HCT116 (cell line): ENCODE results near the gene GAB2. TPM values are rescaled to one million over a fixed set of nuclear protein-coding genes. Genes with fewer than 3 reads are reported as not detected.

Source experiments
- ATAC-seq: fragments of 200-7000 bp; cut with Tn5 transposase; 2 replicates; pipeline ENCODE4 v1.9.1; 2020; ENCODE audit warnings: mild to moderate bottlenecking, moderate library complexity
- BruUV-seq: library from RNA; stranded (reverse); fragments of 400-500 nt; replicated peaks from 2 replicates; lab custom pipeline; 2021; lab: Mats Ljungman, UMichigan
- CTCF ChIA-PET: fragments of 300-600 bp; sonication (Branson Sonifier 250); formaldehyde crosslinking; loops from one replicate; lab custom pipeline; 2021; ENCODE audit warnings: antibody characterized with exemption; lab: Charles Lee
- POLR2A ChIA-PET: fragments of 300-600, 350-600 bp; sonication (Branson Sonifier 250); formaldehyde crosslinking; loops from one replicate; lab custom pipeline; 2021; ENCODE audit warnings: antibody characterized with exemption; lab: Charles Lee
- RAD21 ChIA-PET, 2 experiments: fragments of 300-600 bp; sonication (Branson Sonifier 250); formaldehyde crosslinking; loops; one replicate each; lab custom pipeline; 2023; ENCODE audit warnings: low total read pairs in 2 of 2; ENCODE audit not compliant: uncharacterized antibody in 2 of 2, unreplicated experiment in 2 of 2, low non-redundant PET in 1 of 2; lab: Charles Lee
- DNase-seq: peaks from one replicate; pipeline ENCODE4 v3.0.0-alpha.2; 2010; ENCODE audit warnings: low read depth, low spot score
- H2AFZ ChIP-seq: fragments of 200-600 bp; shearing (Covaris generic), sonication (generic); 2 replicates; pipeline ENCODE4 v1.6.1; 2017; ENCODE audit warnings: low read depth, mixed run types, mixed read lengths, antibody characterized with exemption, low read length; ENCODE audit not compliant: poor library complexity, severe bottlenecking
- H3K27ac ChIP-seq: 2 replicates; pipeline ENCODE4 v1.5.1; 2012; ENCODE audit warnings: low read depth, low read length
- H3K27me3 ChIP-seq: fragments of 200-600 bp; sonication (generic); 2 replicates; pipeline ENCODE4 v1.6.1; 2016; ENCODE audit warnings: mixed run types, low read length, mixed read lengths; ENCODE audit not compliant: insufficient read depth
- H3K36me3 ChIP-seq, 2 experiments: fragments of 200-500 bp in 1 of 2; fragments of 200-600 bp in 1 of 2; sonication (Bioruptor generic) in 1 of 2; sonication (generic) in 1 of 2; 2 replicates each; pipeline versions ENCODE4 v1.5.1 to v1.6.1; 2014 to 2016; ENCODE audit warnings: low read length in 2 of 2, inconsistent platforms in 1 of 2, mixed read lengths in 1 of 2, mixed run types in 1 of 2; ENCODE audit not compliant: insufficient read depth in 2 of 2, control insufficient read depth in 1 of 2
- H3K4me1 ChIP-seq, 2 experiments: fragments of 200-600 bp in 1 of 2; sonication (generic) in 1 of 2; 2 replicates each; pipeline versions ENCODE4 v1.5.1 to v1.6.1; 2012 to 2017; ENCODE audit warnings: low read length in 2 of 2, inconsistent platforms in 1 of 2, mild to moderate bottlenecking in 1 of 2, mixed read lengths in 1 of 2, mixed run types in 1 of 2, moderate library complexity in 1 of 2; ENCODE audit not compliant: insufficient read depth in 2 of 2, control insufficient read depth in 1 of 2
- H3K4me2 ChIP-seq: fragments of 200-600 bp; sonication (generic); 2 replicates; pipeline ENCODE4 v1.6.1; 2017; ENCODE audit warnings: mixed run types, low read length, mixed read lengths
- H3K4me3 ChIP-seq, 2 experiments: fragments of 200-600 bp in 1 of 2; sonication (generic) in 1 of 2; replicated peaks in 1 of 2; 2 replicates each; pipeline ENCODE4 v1.5.1; 2011 to 2016; ENCODE audit warnings: low read length in 2 of 2, control low read depth in 1 of 2, low read depth in 1 of 2, mild to moderate bottlenecking in 1 of 2, mixed read lengths in 1 of 2, mixed run types in 1 of 2
- H3K79me2 ChIP-seq: fragments of 200-600 bp; sonication (generic); 2 replicates; pipeline ENCODE4 v1.6.1; 2017; ENCODE audit warnings: mild to moderate bottlenecking, mixed run types, low read length, moderate library complexity, mixed read lengths; ENCODE audit not compliant: insufficient read depth
- H3K9ac ChIP-seq: fragments of 200-600 bp; sonication (generic); 2 replicates; pipeline ENCODE4 v1.6.1; 2016; ENCODE audit warnings: low read length, mixed read lengths
- H3K9me2 ChIP-seq: fragments of 200-600 bp; sonication (generic), shearing (Covaris generic); 2 replicates; pipeline ENCODE4 v1.6.1; 2017; ENCODE audit warnings: mixed run types, mild to moderate bottlenecking, moderate library complexity; ENCODE audit not compliant: insufficient read depth
- H3K9me3 ChIP-seq, 2 experiments: fragments of 200-500 bp in 1 of 2; fragments of 200-600 bp in 1 of 2; sonication (Bioruptor generic) in 1 of 2; sonication (generic) in 1 of 2; 2 replicates each; pipeline ENCODE4 v1.6.1; 2014 to 2017; ENCODE audit warnings: low read length in 2 of 2, mixed read lengths in 2 of 2, inconsistent platforms in 1 of 2, low read depth in 1 of 2, mild to moderate bottlenecking in 1 of 2, mixed run types in 1 of 2, moderate library complexity in 1 of 2; ENCODE audit not compliant: control insufficient read depth in 1 of 2, insufficient read depth in 1 of 2
- H4K20me1 ChIP-seq: fragments of 200-600 bp; sonication (generic), shearing (Covaris generic); 2 replicates; pipeline ENCODE4 v1.6.1; 2017; ENCODE audit warnings: mixed run types, mild to moderate bottlenecking, moderate library complexity; ENCODE audit not compliant: insufficient read depth
- CBX3 ChIP-seq: IDR thresholded peaks from 2 replicates; pipeline ENCODE4 v1.6.1; 2012; ENCODE audit warnings: low read depth
- CEBPB ChIP-seq: IDR thresholded peaks from 2 replicates; pipeline ENCODE4 v1.6.1; 2012; ENCODE audit warnings: low read depth
- CTCF ChIP-seq, 3 experiments: fragments of 200-600 bp in 1 of 3; sonication (generic) in 1 of 3; IDR thresholded peaks in 2 of 3; conservative IDR thresholded peaks in 1 of 3; 2 replicates each; pipeline ENCODE4 v1.5.1; 2012 to 2017; ENCODE audit warnings: low read depth in 2 of 3, low read length in 2 of 3, antibody characterized with exemption in 1 of 3, borderline replicate concordance in 1 of 3, control low read depth in 1 of 3, mild to moderate bottlenecking in 1 of 3, mixed read lengths in 1 of 3, mixed run types in 1 of 3, moderate library complexity in 1 of 3; ENCODE audit not compliant: insufficient read depth in 1 of 3
- EGR1 ChIP-seq: IDR thresholded peaks from 2 replicates; pipeline ENCODE4 v1.6.1; 2012; ENCODE audit warnings: low read depth
- EZH2 ChIP-seq: fragments of 200-600 bp; sonication (generic); IDR thresholded peaks from 2 replicates; pipeline ENCODE4 v1.6.1; 2017; ENCODE audit warnings: antibody characterized with exemption, mixed run types
- EZH2phosphoT487 ChIP-seq: fragments of 200-600 bp; IDR thresholded peaks from 2 replicates; pipeline ENCODE4 v1.6.1; 2018; ENCODE audit warnings: antibody characterized with exemption, borderline replicate concordance
- POLR2A ChIP-seq: IDR thresholded peaks from 2 replicates; pipeline ENCODE4 v1.7.0; 2011; ENCODE audit warnings: borderline replicate concordance; ENCODE audit not compliant: insufficient read depth, insufficient read length; ENCODE audit errors: extremely low read depth
- POLR2AphosphoS5 ChIP-seq: IDR thresholded peaks from 2 replicates; pipeline ENCODE4 v1.6.1; 2011; ENCODE audit warnings: mild to moderate bottlenecking, low read depth, low read length, moderate library complexity
- RAD21 ChIP-seq: IDR thresholded peaks from 2 replicates; pipeline ENCODE4 v1.6.1; 2012; ENCODE audit warnings: low read depth, mild to moderate bottlenecking
- REST ChIP-seq: IDR thresholded peaks from 2 replicates; pipeline ENCODE4 v1.6.1; 2012; ENCODE audit warnings: low read depth
- SIN3A ChIP-seq: IDR thresholded peaks from 2 replicates; pipeline ENCODE4 v1.6.1; 2012; ENCODE audit warnings: low read depth
- SRF ChIP-seq: IDR thresholded peaks from 2 replicates; pipeline ENCODE4 v1.6.1; 2012; ENCODE audit warnings: low read depth
- TCF7L2 ChIP-seq: IDR thresholded peaks from 2 replicates; pipeline ENCODE4 v1.7.0; 2011; ENCODE audit warnings: borderline replicate concordance, inconsistent platforms; ENCODE audit not compliant: insufficient read depth, insufficient read length; ENCODE audit errors: extremely low read depth
- YY1 ChIP-seq: IDR thresholded peaks from 2 replicates; pipeline ENCODE4 v1.6.1; 2011; ENCODE audit warnings: low read length, low read depth, moderate library complexity, mild to moderate bottlenecking; ENCODE audit not compliant: insufficient replicate concordance; ENCODE audit errors: extremely low read depth
- ZFX ChIP-seq: fragments of 450-650 bp; IDR thresholded peaks from 2 replicates; pipeline ENCODE4 v1.6.1; 2017
- ZNF274 ChIP-seq: fragments of 200-500 bp; sonication (Bioruptor generic); IDR thresholded peaks from 2 replicates; pipeline ENCODE4 v1.6.1; 2014; ENCODE audit warnings: mild to moderate bottlenecking, low read depth, low read length, inconsistent platforms
- intact Hi-C: fragments of 100-400 bp; cut with micrococcal nuclease; formaldehyde crosslinking; loops from 2 replicates; pipeline ENCODE4 v1.10.0; 2022
- total RNA-seq: library from RNA; stranded (reverse); gene quantifications from one replicate; pipeline ENCODE4 v1.2.1, GENCODE V29; 2021; ENCODE audit not compliant: unreplicated experiment

The GAB2 gene
- total RNA-seq, 1 experiment from 2014 or later: 1.9 TPM

GRCh38 chr11:78446210-78446609 is 28.6 kb upstream of the GAB2 start:
- no TSS peak for BruUV-seq
- intact Hi-C loops: no loop called here
- TF ChIP-seq ZNF274: no peak
- no peak for TF ChIP-seq POLR2A
- TF ChIP-seq EGR1: no peak
- no peak for TF ChIP-seq ZFX
- TF ChIP-seq REST: no peak
- TF ChIP-seq CEBPB: no peak
- no peak for TF ChIP-seq SRF
- no peak for TF ChIP-seq POLR2AphosphoS5
- TF ChIP-seq RAD21: no peak
- no peak for TF ChIP-seq SIN3A
- TF ChIP-seq YY1: no peak
- no peak for TF ChIP-seq CTCF (IDR thresholded peaks at IDR 0.05 in 2 of 3, conservative IDR thresholded peaks at IDR 0.05 in 1 of 3; ENCODE audit: borderline replicate concordance in 1 of 3, insufficient read depth in 1 of 3, low read depth in 2 of 3, low read length in 2 of 3)
- TF ChIP-seq CBX3: no peak
- no peak for TF ChIP-seq EZH2
- no peak for TF ChIP-seq EZH2phosphoT487
- TF ChIP-seq TCF7L2: no peak

More at GRCh38 chr11:78446210-78446609, 28.6 kb upstream of the GAB2 start:
- H3K27me3 ChIP-seq: no peaks in the 10 kb centered on the region
- H3K9me3 ChIP-seq: no peaks in the 10 kb centered on the region
- ChIA-PET CTCF (no interaction called here), POLR2A (no interaction called here), RAD21 (no interaction called here)
- no peak overlapping the region for H3K9ac ChIP-seq
- H4K20me1 ChIP-seq: no peaks in the 10 kb centered on the region
- H3K4me3 ChIP-seq: no peak overlapping the region
- no peak overlapping the region for H3K27ac ChIP-seq
- no peak overlapping the region for H2AFZ ChIP-seq
- peaks cover 0 to 13% of the 10 kb centered on the region in 2 experiments; a peak in 3 of 4 replicates for H3K36me3 ChIP-seq
- H3K9me2 ChIP-seq: no peaks in the 10 kb centered on the region
- no peak overlapping the region for H3K4me2 ChIP-seq
- DNase-seq: no peak
- no peaks in the 10 kb centered on the region for H3K79me2 ChIP-seq
- no peaks in the 10 kb centered on the region for H3K4me1 ChIP-seq
- no peak for ATAC-seq
